T1000 (cell line): ENCODE data around the gene HEPACAM2.

Experiments
- DNase-seq: peaks from one replicate; lab custom pipeline; 2025; ENCODE audit warnings: mixed read lengths; lab: John Stamatoyannopoulos, UW

The HEPACAM2 gene

GRCh38 chr7:93202594-93203250 is 23.5 kb downstream of the HEPACAM2 start:
- no peak for DNase-seq

- no peak for DNase-seq
Measured at GRCh38 chr7:93198472-93198871, 27.8 kb downstream of the HEPACAM2 start.

- no peak for DNase-seq
Measured at GRCh38 chr7:93196336-93196735, 29.9 kb downstream of the HEPACAM2 start.

GRCh38 chr7:93194386-93194785 is 31.9 kb downstream of the HEPACAM2 start:
- DNase-seq = no peak

- no peak for DNase-seq
Measured at GRCh38 chr7:93188870-93189634, 37.2 kb downstream of the HEPACAM2 start.

- no peak for DNase-seq
Measured at GRCh38 chr7:93185303-93186027, 40.8 kb downstream of the HEPACAM2 start.

- no peak for DNase-seq
Measured at GRCh38 chr7:93179173-93179572, 47.1 kb downstream of the HEPACAM2 start.

- DNase-seq = no peak
Measured at GRCh38 chr7:93178213-93178612, 48.1 kb downstream of the HEPACAM2 start.

GRCh38 chr7:93176992-93177580 is 49.2 kb downstream of the HEPACAM2 start:
- no peak for DNase-seq

GRCh38 chr7:93175219-93175618 is 51.0 kb downstream of the HEPACAM2 start:
- DNase-seq = no peak

- no peak for DNase-seq
Measured at GRCh38 chr7:93172683-93173082, 53.6 kb downstream of the HEPACAM2 start.

GRCh38 chr7:93171606-93172226 is 54.6 kb downstream of the HEPACAM2 start:
- DNase-seq = peak; percentile 10

- DNase-seq = no peak
Measured at GRCh38 chr7:93165447-93165846, 60.8 kb downstream of the HEPACAM2 start.

- no peak for DNase-seq
Measured at GRCh38 chr7:93164766-93165165, 61.5 kb downstream of the HEPACAM2 start.

GRCh38 chr7:93161181-93161762 is 65.0 kb downstream of the HEPACAM2 start:
- no peak for DNase-seq

- no peak for DNase-seq
Measured at GRCh38 chr7:93160410-93160809, 65.9 kb downstream of the HEPACAM2 start.

- no peak for DNase-seq
Measured at GRCh38 chr7:93159490-93159889, 66.8 kb downstream of the HEPACAM2 start.

GRCh38 chr7:93156884-93157283 is 69.4 kb downstream of the HEPACAM2 start:
- DNase-seq = no peak

GRCh38 chr7:93150200-93150835 is 76.0 kb downstream of the HEPACAM2 start:
- DNase-seq = no peak

- no peak for DNase-seq
Measured at GRCh38 chr7:93148727-93149126, 77.5 kb downstream of the HEPACAM2 start.

GRCh38 chr7:93148144-93148543 is 78.1 kb downstream of the HEPACAM2 start, which contains the start of gene SAMD9L:
SAMD9L (minus strand) TSS chr7:93148385; CDS start chr7:93135971, 12,414 bp downstream.
- DNase-seq = no peak
